Activated CD4-positive, alpha-beta T cell treated with anti-CD3 and anti-CD28 coated beads for 36 hours (primary cell): ENCODE results near the gene PCNT. TPM values are rescaled to one million over a fixed set of nuclear protein-coding genes. Genes with fewer than 3 reads are reported as not detected.

ENCODE experiments used
- total RNA-seq, 2 experiments: library from RNA; stranded (reverse); gene quantifications; one replicate each; pipeline ENCODE4 v1.2.3, GENCODE V29; 2021

PCNT gene
- total RNA-seq, 2 experiments from 2014 or later = 46.5 to 47.7 TPM

Other genes starting within 250 kb of the PCNT start
- 1 to 10 TPM; 3.3 to 3.4 TPM for gene COL6A2, start 226.0 kb upstream of the PCNT start, total RNA-seq
- gene FTCD, start 168.6 kb upstream of the PCNT start, total RNA-seq = under 1 TPM; 0.16 to 0.23 TPM
- gene SPATC1L, start 139.7 kb upstream of the PCNT start, total RNA-seq = 10 to 100 TPM in 1 of 2 experiments, 1 to 10 TPM in 1; 8.1 to 13.0 TPM
- gene LSS, start 95.4 kb upstream of the PCNT start, total RNA-seq = 10 to 100 TPM; 14.1 to 21.3 TPM
- 100 to 1,000 TPM in 1 of 2 experiments, 10 to 100 TPM in 1; 71.1 to 106 TPM for gene MCM3AP, start 38.5 kb upstream of the PCNT start, total RNA-seq
- gene YBEY, start 37.8 kb upstream of the PCNT start, total RNA-seq = 10 to 100 TPM; 16.9 to 20.6 TPM
- gene C21orf58, start 286 bp upstream of the PCNT start, total RNA-seq = 10 to 100 TPM; 27.4 to 33.0 TPM
- 10 to 100 TPM; 25.2 to 27.7 TPM for gene DIP2A, start 134.7 kb downstream of the PCNT start, total RNA-seq